ENCODE measurements around the gene NPM3.

The NPM3 gene

DNA sequence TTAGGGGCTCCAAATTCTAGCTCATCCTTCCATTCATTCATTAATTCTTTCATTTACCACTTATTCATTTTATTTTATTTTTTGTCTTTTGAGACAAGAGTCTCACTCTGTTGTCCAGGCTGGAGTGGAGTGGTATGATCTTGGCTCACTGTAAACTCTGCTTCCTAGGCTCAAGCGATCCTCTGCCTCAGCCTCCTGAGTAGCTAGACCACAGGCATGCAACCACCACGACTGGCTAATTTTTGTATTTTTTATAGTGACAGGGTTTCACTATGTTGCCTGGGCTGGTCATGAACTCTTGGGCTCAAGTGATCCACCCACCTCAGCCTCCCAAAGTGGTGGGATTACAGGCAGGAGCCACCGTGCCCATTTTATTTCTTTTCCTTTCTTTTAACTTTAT, 39.0 kb downstream of the NPM3 start:
- DNase-seq (ENCODE audit: low spot score), result no peak
- in situ Hi-C loops (cut with MboI; ENCODE audit: low sequenced_read_pairs, unreplicated experiment), result no loop called here
- TF ChIP-seq, protein P1, sequence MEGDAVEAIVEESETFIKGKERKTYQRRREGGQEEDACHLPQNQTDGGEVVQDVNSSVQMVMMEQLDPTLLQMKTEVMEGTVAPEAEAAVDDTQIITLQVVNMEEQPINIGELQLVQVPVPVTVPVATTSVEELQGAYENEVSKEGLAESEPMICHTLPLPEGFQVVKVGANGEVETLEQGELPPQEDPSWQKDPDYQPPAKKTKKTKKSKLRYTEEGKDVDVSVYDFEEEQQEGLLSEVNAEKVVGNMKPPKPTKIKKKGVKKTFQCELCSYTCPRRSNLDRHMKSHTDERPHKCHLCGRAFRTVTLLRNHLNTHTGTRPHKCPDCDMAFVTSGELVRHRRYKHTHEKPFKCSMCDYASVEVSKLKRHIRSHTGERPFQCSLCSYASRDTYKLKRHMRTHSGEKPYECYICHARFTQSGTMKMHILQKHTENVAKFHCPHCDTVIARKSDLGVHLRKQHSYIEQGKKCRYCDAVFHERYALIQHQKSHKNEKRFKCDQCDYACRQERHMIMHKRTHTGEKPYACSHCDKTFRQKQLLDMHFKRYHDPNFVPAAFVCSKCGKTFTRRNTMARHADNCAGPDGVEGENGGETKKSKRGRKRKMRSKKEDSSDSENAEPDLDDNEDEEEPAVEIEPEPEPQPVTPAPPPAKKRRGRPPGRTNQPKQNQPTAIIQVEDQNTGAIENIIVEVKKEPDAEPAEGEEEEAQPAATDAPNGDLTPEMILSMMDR (IDR thresholded peaks at IDR 0.05; ENCODE audit: borderline replicate concordance, control extremely low read depth, extremely low read depth, insufficient read depth, missing control alignments), result no peak

DNA sequence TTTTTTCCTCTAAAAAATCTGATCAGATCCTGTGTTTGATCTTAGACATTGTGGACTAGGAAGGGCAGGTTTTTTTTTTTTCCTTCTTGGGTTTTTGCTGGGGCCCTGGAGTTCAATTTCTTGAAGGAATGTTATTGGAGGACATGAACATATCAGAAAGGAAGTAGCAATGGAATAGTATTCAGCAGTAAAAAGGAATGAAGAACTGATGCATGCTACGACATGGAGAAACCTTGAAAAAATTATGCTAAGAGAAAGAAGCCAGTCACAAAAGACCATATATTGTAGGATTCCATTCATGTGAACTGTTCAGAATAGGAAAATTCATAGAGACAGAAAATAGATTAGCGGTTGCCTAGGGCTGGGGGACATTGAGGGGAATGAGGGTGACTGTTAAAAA, 41.3 kb downstream of the NPM3 start:
- TF ChIP-seq, protein P1 (IDR thresholded peaks at IDR 0.05; ENCODE audit: borderline replicate concordance, control extremely low read depth, extremely low read depth, insufficient read depth, missing control alignments), result no peak
- DNase-seq (ENCODE audit: low spot score), result no peak
- in situ Hi-C loops (cut with MboI; ENCODE audit: low sequenced_read_pairs, unreplicated experiment), result no loop called here

DNA sequence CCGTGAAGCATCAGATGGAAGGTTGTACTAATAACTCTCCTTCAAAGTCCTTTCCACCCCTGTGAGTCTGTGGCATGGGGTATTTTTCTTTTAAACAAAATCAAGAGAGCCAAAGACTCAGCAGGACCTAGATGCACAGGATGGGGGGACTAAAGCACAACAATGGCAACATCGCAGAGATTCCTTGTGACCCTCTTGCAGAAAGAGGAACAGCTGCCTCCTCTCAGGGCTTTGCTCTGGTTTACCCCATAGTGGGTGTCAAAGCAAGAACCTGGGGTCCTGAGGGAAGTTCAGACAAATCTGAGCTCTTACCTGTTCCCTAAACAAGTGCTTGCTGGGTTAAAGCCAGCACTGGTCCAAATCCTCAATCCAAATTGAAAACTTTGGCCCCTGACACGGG, 46.6 kb downstream of the NPM3 start:
- in situ Hi-C loops (cut with MboI; ENCODE audit: low sequenced_read_pairs, unreplicated experiment), result no loop called here
- DNase-seq (ENCODE audit: low spot score), result no peak
- TF ChIP-seq, protein P1 (IDR thresholded peaks at IDR 0.05; ENCODE audit: borderline replicate concordance, control extremely low read depth, extremely low read depth, insufficient read depth, missing control alignments), result no peak

DNA sequence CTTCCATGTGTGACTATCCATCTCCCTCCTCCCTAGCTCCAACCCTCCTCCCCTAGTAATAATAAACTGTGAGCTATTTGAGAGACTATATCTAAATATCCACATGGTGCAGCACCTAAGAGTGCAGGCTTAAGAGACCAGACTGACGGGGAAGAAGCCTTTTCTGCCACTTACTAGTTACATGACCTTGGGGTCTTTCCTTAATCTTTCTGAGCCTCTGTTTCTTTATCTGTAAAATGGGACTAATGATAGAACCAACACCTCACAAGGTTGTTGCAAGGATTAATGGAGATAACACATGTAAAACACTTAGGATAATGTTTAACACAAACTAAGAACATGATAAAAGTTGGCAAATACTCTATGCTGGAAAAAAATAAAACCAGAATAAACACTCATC, 51.1 kb downstream of the NPM3 start:
- DNase-seq (ENCODE audit: low spot score), result no peak
- in situ Hi-C loops (cut with MboI; ENCODE audit: low sequenced_read_pairs, unreplicated experiment), result no loop called here
- TF ChIP-seq, protein P1 (IDR thresholded peaks at IDR 0.05; ENCODE audit: borderline replicate concordance, control extremely low read depth, extremely low read depth, insufficient read depth, missing control alignments), result no peak
